B cell (primary cell): ENCODE results near the gene MAP7D3. TPM values are rescaled to one million over a fixed set of nuclear protein-coding genes. Genes with fewer than 3 reads are reported as not detected.

Source experiments
- ATAC-seq: fragments of 200-7000 bp; cut with Tn5 transposase; one replicate; pipeline ENCODE4 v1.10.0; 2021; ENCODE audit warnings: low read depth, mild to moderate bottlenecking, moderate number of reproducible peaks, moderate library complexity
- CTCF ChIA-PET: fragments of 350-600 bp; sonication (Branson Sonifier 250); formaldehyde crosslinking; loops from one replicate; lab custom pipeline; 2021; ENCODE audit warnings: antibody characterized with exemption, inconsistent platforms; lab: Charles Lee
- POLR2A ChIA-PET: fragments of 350-600 bp; sonication (Branson Sonifier 250); formaldehyde crosslinking; loops from one replicate; lab custom pipeline; 2021; ENCODE audit warnings: antibody characterized with exemption; lab: Charles Lee
- DNase-seq: peaks from one replicate; pipeline ENCODE4 v3.0.0; 2013
- H2AFZ ChIP-seq: 2 replicates; pipeline ENCODE4 v1.6.1; 2012; ENCODE audit warnings: mild to moderate bottlenecking, low read depth, low read length; ENCODE audit not compliant: insufficient read depth, poor library complexity, severe bottlenecking
- H3K27ac ChIP-seq, 2 donors: 1 replicate in 1 of 2; 2 replicates in 1 of 2; pipeline ENCODE4 v1.5.1; 2012 to 2013; ENCODE audit warnings: low read length in 2 of 2, mild to moderate bottlenecking in 2 of 2, moderate library complexity in 1 of 2
- H3K27me3 ChIP-seq, 4 experiments: fragments of 200-600 bp in 1 of 4; sonication (generic) in 1 of 4; replicated peaks in 1 of 4; 1 replicate in 2 of 4; 2 replicates in 2 of 4; pipeline versions ENCODE4 v1.6.1 to v1.7.0; 2013 to 2016; ENCODE audit warnings: low read length in 3 of 4, mild to moderate bottlenecking in 2 of 4, mixed read lengths in 1 of 4, moderate library complexity in 1 of 4; ENCODE audit not compliant: insufficient read depth in 4 of 4, control insufficient read depth in 3 of 4; ENCODE audit errors: control extremely low read depth in 1 of 4
- H3K36me3 ChIP-seq, 2 experiments: replicated peaks in 1 of 2; 1 replicate in 1 of 2; 2 replicates in 1 of 2; pipeline versions ENCODE4 v1.6.1 to v1.7.1; 2013; ENCODE audit warnings: low read length in 1 of 2; ENCODE audit not compliant: insufficient read depth in 2 of 2, control insufficient read depth in 1 of 2; ENCODE audit errors: control extremely low read depth in 1 of 2, extremely low read depth in 1 of 2
- H3K4me1 ChIP-seq, 2 donors: fragments of 200-600 bp in 1 of 2; sonication (generic) in 1 of 2; 1 replicate in 1 of 2; 2 replicates in 1 of 2; pipeline versions ENCODE4 v1.5.1 to v1.6.1; 2013 to 2017; ENCODE audit warnings: low read length in 2 of 2; ENCODE audit not compliant: control insufficient read depth in 2 of 2, insufficient read depth in 2 of 2
- H3K4me2 ChIP-seq: replicated peaks from 2 replicates; pipeline ENCODE3; 2012; ENCODE audit warnings: mild to moderate bottlenecking, low read depth, low read length; ENCODE audit not compliant: poor library complexity, severe bottlenecking
- H3K4me3 ChIP-seq, 5 experiments: fragments of 200-600 bp in 1 of 5; sonication (generic) in 1 of 5; 1 replicate in 3 of 5; 2 replicates in 2 of 5; pipeline versions ENCODE4 v1.5.1 to v1.7.0; 2011 to 2016; ENCODE audit warnings: low read length in 4 of 5, mild to moderate bottlenecking in 4 of 5, low read depth in 2 of 5, control low read depth in 1 of 5, moderate library complexity in 1 of 5; ENCODE audit not compliant: insufficient read depth in 1 of 5; ENCODE audit errors: control extremely low read depth in 1 of 5, extremely low read depth in 1 of 5
- H3K79me2 ChIP-seq: fragments of 200-600 bp; sonication (generic); one replicate; pipeline ENCODE4 v1.6.0; 2016; ENCODE audit warnings: low read length; ENCODE audit not compliant: control insufficient read depth, insufficient read depth
- H3K9ac ChIP-seq: fragments of 200-600 bp; sonication (generic); 2 replicates; pipeline ENCODE4 v1.6.1; 2017; ENCODE audit warnings: mild to moderate bottlenecking, low read length, moderate library complexity
- H3K9me3 ChIP-seq, 3 donors: one replicate each; pipeline versions ENCODE4 v1.6.1 to v1.7.1; 2013; ENCODE audit warnings: low read length in 2 of 3; ENCODE audit not compliant: control insufficient read depth in 2 of 3, insufficient read depth in 1 of 3; ENCODE audit errors: control extremely low read depth in 1 of 3
- H4K20me1 ChIP-seq: 2 replicates; pipeline ENCODE4 v1.6.0; 2012; ENCODE audit warnings: mild to moderate bottlenecking, low read length; ENCODE audit not compliant: insufficient read depth, control insufficient read depth, poor library complexity, severe bottlenecking
- H3K27ac Mint-ChIP-seq: one replicate; pipeline ENCODE4 v1.8.0; 2021; ENCODE audit warnings: mixed read lengths
- H3K27me3 Mint-ChIP-seq: one replicate; pipeline ENCODE4 v1.8.0; 2021; ENCODE audit warnings: mixed read lengths
- H3K4me1 Mint-ChIP-seq: one replicate; pipeline ENCODE4 v1.8.0; 2021; ENCODE audit warnings: mixed read lengths
- H3K4me3 Mint-ChIP-seq: one replicate; pipeline ENCODE4 v1.8.0; 2021; ENCODE audit warnings: mixed read lengths
- H3K9me3 Mint-ChIP-seq: one replicate; pipeline ENCODE4 v1.8.0; 2022; ENCODE audit warnings: mixed read lengths; ENCODE audit not compliant: insufficient read depth
- CTCF ChIP-seq: fragments of 200-600 bp; IDR thresholded peaks from one replicate; pipeline ENCODE4 v1.8.0; 2022; ENCODE audit warnings: antibody characterized with exemption, mild to moderate bottlenecking
- EZH2 ChIP-seq: IDR thresholded peaks from 2 replicates; pipeline ENCODE4 v1.6.1; 2012; ENCODE audit warnings: borderline replicate concordance, low read depth, mild to moderate bottlenecking, moderate library complexity, low read length; ENCODE audit not compliant: insufficient read depth, poor library complexity, severe bottlenecking
- WGBS: methylation state at CpG from one replicate; pipeline ENCODE4 v1.1.5; 2013; ENCODE audit warnings: missing lambda C conversion rate; ENCODE audit not compliant: insufficient coverage; 5-methylcytosine and 5-hydroxymethylcytosine counted together
- intact Hi-C: fragments of 100-400 bp; cut with micrococcal nuclease; formaldehyde crosslinking; loops from one replicate; pipeline ENCODE4 v1.10.0; 2022
- polyA plus RNA-seq: library from polyadenylated mRNA; depleted of rRNA; stranded (reverse); fragments of >200 nt; gene quantifications from 2 replicates; pipeline ENCODE4 v1.2.3, GENCODE V29; 2012
- total RNA-seq, 2 donors: library from RNA; stranded (reverse); fragments of 120-200 nt in 1 of 2; gene quantifications; 1 replicate in 1 of 2; 2 replicates in 1 of 2; pipeline versions ENCODE4 v1.2.3 to v1.2.4, GENCODE V29; 2013 to 2022

Gene MAP7D3
- total and polyA plus RNA-seq, 2 donors (not counting 1 experiment from before 2014, with no cell fraction given): 3.8 to 13.0 TPM

DNA sequence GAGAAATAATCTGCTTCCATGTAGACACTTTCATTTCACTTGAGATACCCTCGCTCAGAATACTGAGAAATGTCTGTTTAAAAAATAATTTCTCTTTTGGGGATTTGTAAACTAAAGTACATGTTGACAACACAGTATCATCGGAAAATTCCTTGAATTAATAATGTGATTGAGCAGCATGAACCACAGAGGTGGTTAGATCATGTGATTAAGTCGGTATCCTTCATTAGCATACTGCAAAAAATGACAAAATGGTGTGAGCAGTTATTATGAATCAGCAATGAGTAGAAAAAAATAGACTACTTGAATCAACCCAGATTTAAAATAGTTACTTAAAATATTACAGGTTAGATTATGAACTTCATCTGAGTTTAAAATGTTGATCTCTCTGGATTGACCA is 14.1 kb downstream of the MAP7D3 start:
- no peaks in the 10 kb centered on the region for H3K4me1 Mint-ChIP-seq
- Histone ChIP-seq H3K4me2 (no peak overlapping the region), H4K20me1 (no peaks in the 10 kb centered on the region), H3K9me3 (no peaks in the 10 kb centered on the region), H3K4me1 (no peaks in the 10 kb centered on the region), H3K79me2 (no peaks in the 10 kb centered on the region), H3K9ac (no peak overlapping the region), H2AFZ (no peak overlapping the region), H3K36me3 (peaks cover 2 to 12% of the 10 kb centered on the region in 2 experiments), H3K4me3 (no peak overlapping the region), H3K27me3 (no peaks in the 10 kb centered on the region), H3K27ac (no peak overlapping the region)
- no peak for DNase-seq
- no CpG with 5 or more reads among the region's 3 CpGs for WGBS
- H3K9me3 Mint-ChIP-seq: no peaks in the 10 kb centered on the region
- no peaks in the 10 kb centered on the region for H3K27me3 Mint-ChIP-seq
- intact Hi-C loops: no loop called here
- no peak overlapping the region for H3K27ac Mint-ChIP-seq
- no peak for ATAC-seq
- ChIA-PET CTCF (no interaction called here), POLR2A (no interaction called here)
- TF ChIP-seq EZH2 (no peak), CTCF (no peak)
- no peak overlapping the region for H3K4me3 Mint-ChIP-seq

GRCh38 chrX:136228839-136229207 is 22.4 kb downstream of the MAP7D3 start:
- H3K9me3 ChIP-seq: no peaks in the 10 kb centered on the region
- no peaks in the 10 kb centered on the region for H3K79me2 ChIP-seq
- Mint-ChIP-seq H3K27me3 (no peaks in the 10 kb centered on the region), H3K4me1 (peaks cover 36% of the 10 kb centered on the region), H3K9me3 (no peaks in the 10 kb centered on the region), H3K27ac (peak overlapping the region; percentile 76), H3K4me3 (peak overlapping the region; percentile 67)
- H3K4me1 ChIP-seq: peaks cover 14 to 16% of the 10 kb centered on the region in 2 donors
- DNase-seq (peak; percentile 14), ATAC-seq (no peak)
- no peaks in the 10 kb centered on the region for H3K27me3 ChIP-seq
- no peaks in the 10 kb centered on the region for H4K20me1 ChIP-seq
- H3K4me3 ChIP-seq: peak overlapping the region in 4 of 5 experiments; percentile 3 to 42 (median 21)
- H3K9ac ChIP-seq: peak overlapping the region; percentile 31
- TF ChIP-seq CTCF (no peak), EZH2 (no peak)
- POLR2A ChIA-PET: no interaction called here
- intact Hi-C loops: loop anchor here (2.0 kb wide), 1 partner anchor 22 kb away; the partner anchor contains the start of gene MAP7D3
- H3K4me2 ChIP-seq: peak overlapping the region; percentile 62
- no CpG with 5 or more reads among the region's 3 CpGs for WGBS
- H3K36me3 ChIP-seq: peaks cover 0 to 11% of the 10 kb centered on the region in 2 experiments
- H2AFZ ChIP-seq: peak overlapping the region; percentile 44
- peak overlapping the region; percentile 62 to 65 for H3K27ac ChIP-seq
- CTCF ChIA-PET: interaction anchor here (0.6 to 1.1 kb wide), 2 partner anchors 75 to 200 kb away, joined by 3 to 4 read pairs; no protein-coding TSS in a partner anchor
